GM12891 (cell line): ENCODE data around the gene TEAD1.

Experiments used
- PAX5 ChIP-seq: IDR thresholded peaks from 2 replicates; pipeline ENCODE4 v1.6.1; 2011; ENCODE audit warnings: low read length, moderate library complexity, mild to moderate bottlenecking; ENCODE audit not compliant: insufficient read depth, severe bottlenecking
- POLR2A ChIP-seq: IDR thresholded peaks from 2 replicates; pipeline ENCODE4 v1.6.1; 2011; ENCODE audit warnings: low read depth, low read length, control low read depth
- POLR2AphosphoS5 ChIP-seq: IDR thresholded peaks from 2 replicates; pipeline ENCODE4 v1.6.1; 2011; ENCODE audit warnings: low read depth, low read length, control low read depth
- TAF1 ChIP-seq: IDR thresholded peaks from 2 replicates; pipeline ENCODE4 v1.6.1; 2011; ENCODE audit warnings: low read depth, low read length, control low read depth

- TF ChIP-seq POLR2A (no peak), TAF1 (no peak), POLR2AphosphoS5 (no peak), PAX5 (no peak)
These were observed 155.5 kb downstream of the TEAD1 start for GRCh38 chr11:12829540-12830314.
